HG03139 (cell line): ENCODE results near the gene ZNF445.
"Not testable (repeated sequence)": the region's sequence is repeated elsewhere in the genome, so short reads cannot be mapped to it uniquely, and the experiment has no call there.

ENCODE experiments used
- ATAC-seq: cut with Tn5 transposase; IDR thresholded peaks from one replicate; pipeline ENCODE4 v1.9.1; 2021; ENCODE audit not compliant: unreplicated experiment

Gene ZNF445

DNA sequence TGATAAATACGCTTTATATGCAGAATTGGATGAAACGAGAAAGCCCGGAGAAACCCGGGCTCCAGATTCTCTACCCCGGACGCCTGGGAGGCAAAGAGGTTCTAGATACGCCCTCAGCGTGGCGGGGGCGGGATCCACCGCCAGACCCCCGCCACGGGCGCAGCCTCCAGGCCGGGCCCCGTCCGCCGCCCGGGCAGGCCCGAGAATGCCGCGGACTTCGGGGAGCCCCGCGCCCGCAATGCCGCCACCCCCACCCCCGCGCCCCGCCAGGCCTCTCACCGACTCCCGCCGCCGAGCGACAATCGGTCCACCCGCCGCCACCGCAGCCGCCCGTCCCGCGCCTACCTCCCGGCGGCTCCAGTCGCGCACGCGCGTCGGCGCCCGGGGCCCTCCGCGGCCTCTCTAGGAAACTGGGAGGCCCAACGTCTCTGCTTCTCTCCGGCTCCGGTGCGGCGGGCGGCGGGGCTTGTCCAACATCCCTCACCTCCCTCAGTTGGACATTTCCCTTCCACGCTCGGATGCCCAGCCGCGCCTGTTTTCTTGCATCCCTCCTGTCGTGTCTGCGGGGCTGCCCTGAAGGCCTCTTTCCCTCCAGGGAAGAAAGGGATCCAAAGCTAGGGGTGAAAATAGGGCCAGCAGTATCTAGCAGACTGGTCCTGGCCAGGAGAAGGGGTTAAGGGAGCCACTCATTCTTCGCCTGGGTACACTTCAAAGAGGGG, at the start of gene ZNF445:
ZNF445 (minus strand) TSS at position 359 of the 719 bp plus-strand sequence. CDS start 22,121 bp downstream, outside the sequence.
- peak; percentile 69 for ATAC-seq

DNA sequence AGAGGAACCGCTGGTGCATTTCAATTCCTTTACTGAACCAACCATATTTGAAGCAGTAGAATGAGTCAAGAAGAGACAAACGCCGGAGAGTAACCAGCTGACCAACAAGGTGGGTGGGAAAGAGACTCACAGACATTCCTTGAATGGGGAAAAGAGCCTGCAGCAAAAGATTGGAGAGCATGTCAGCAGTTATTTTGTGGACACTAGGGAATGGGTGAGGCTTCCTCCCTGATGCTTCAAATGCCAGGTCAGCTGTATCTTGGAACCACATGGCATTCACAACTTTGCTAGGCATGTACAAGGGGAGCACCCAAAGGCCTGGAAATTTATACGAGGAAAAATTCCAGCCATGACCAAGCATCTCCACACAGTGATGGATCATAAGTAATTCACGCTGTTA, 47.6 kb upstream of the ZNF445 start:
- ATAC-seq = no peak

DNA sequence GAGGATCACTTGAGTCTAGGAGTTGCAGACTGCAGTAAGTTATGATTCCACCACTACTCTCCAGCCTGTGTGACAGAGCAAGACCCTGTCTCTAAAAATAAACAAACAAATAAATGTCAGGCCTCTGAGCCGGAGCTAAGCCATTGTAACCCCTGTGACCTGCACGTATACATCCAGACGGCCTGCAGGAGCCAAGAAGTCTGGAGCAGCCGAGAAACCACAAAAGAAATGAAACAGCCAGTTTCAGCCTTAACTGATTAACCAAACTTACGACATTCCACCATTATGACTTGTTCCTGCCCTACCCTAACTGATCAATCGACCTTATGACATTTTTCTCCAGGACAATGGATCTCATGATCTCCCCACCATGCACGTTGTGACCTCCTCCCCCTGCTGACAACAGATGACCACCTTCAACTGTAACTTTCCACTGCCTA, 45.0 kb upstream of the ZNF445 start:
- ATAC-seq = no peak

DNA sequence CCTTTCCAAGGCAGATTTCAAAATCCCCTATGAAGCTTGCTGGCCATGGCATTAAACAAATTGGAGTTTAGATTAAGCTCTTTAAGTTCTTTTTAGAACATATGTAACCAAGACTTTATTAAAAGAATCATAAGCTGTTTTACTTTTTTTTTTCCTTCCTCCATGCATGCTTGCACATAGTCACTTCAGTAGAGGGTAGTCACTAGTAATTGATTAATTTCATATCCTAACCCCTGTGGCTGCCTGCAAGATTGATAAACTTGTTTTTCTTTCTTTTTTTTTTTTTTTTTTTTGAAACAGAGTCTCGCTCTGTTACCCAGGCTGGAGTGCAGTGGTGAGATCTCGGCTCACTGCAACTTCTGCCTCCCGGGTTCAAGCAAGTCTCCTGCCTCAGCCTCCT, 44.3 kb upstream of the ZNF445 start:
- no peak for ATAC-seq

DNA sequence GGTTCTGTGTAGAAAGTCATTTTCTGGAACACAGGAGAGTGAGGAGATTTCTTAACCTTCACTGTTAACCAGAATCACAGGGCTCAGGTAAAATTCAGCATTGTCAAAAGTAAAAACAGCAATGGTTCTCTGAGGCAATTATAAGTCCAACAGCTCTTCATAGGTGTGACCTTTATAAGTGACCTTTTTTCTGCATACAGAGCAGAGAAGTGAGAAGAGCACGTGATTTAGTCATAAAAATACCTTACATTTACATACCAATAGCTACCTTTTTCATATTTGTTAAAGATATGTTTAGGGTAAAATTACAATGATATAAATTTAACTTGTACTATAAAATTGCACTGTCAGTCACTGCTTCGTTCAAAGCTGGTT, 41.3 kb upstream of the ZNF445 start:
- no peak for ATAC-seq

DNA sequence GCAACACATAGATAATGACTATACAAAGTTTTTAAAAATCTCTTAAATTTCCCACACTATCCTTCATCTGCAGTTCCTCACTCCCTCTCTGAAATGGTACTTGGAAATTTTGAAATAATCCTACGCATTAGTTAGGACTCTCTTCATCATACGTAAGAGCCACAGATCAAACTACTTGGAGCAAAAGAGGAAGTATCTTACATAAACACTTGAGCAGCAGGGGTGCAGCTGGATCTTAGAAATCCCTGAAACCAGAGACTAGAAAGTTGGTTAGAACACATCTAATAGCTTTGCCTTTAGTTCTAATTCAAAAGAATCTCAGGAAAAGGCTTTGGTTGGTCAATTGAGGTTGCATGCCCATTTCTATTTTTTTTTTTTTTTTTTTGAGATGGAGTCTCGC, 38.8 kb upstream of the ZNF445 start:
- no peak for ATAC-seq

DNA sequence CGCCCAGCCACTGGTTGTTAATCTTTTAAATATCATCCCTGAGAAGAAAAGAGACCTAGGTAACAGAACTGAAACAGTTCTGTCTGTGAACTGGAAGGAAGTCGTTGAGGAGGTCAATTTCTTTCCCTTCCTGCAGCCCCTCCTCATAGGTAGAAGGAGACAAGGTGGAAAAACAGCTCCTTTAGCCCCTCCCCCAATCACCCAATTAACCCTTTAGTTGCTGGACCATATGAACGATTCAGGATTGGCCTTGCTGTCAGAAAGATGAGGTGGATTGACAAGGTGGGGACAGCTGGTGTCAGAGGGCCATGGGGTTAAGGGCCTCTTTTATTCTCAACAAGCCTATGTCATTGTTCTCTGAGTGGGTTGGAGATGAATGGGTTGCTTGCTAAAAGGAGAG, 36.0 kb upstream of the ZNF445 start:
- ATAC-seq = no peak

DNA sequence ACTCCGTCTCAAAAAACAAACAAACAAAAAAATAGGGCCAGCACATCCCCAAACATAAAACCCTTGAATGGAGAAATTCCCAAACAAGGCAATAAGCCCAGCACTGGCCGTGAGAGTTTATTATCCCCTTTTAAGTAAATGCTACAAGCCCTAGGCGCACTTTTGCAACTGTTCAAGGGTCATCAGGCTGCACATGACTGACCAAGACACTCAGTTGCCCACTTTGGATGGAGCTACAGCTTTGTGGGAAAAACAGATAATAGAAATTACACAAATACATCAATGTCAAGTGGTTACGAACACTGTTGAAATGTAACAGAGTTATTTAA, 33.7 kb upstream of the ZNF445 start:
- ATAC-seq = no peak

DNA sequence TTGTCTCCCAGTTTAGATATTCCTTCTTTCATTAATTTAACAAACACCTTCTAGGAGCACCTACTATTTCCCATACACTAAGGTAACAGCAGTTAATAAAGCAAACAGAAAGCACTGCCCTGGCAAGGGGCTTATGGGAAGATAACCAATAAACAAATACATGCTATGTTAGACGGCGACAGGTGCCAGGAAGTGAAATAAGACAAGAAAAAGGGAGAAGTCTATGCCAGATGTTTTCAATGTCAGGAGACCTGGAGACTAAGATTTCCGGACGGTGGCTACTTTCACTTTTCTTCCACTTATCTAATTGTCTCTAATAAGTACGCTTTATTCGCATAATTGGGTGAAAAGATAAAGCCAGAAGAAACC, 32.5 kb upstream of the ZNF445 start:
- peak; percentile 46 for ATAC-seq

DNA sequence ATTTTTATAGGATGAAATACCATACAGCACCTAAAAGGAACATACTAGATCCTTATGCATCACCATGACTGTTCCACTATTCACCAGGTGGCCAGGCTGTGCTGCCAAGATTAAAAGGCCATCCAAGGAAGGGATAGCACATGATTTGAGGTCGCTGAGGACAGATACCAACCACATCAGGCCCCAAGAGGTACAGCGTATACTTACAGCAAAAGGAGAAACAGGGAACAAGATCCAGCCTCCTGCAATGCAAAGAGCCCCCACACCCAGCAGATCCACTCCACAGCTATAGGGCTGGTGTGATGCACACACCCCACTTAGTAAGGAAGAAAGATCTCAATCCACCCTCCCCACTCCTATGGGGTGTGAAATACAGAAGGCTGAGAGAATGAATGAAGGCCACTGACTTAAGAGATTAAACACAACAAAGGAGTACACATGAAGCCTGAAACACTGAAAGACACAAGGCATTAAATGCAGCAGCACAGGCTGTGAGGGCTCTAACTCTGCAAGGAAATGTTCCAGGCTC, 32.0 kb upstream of the ZNF445 start:
- no peak for ATAC-seq

DNA sequence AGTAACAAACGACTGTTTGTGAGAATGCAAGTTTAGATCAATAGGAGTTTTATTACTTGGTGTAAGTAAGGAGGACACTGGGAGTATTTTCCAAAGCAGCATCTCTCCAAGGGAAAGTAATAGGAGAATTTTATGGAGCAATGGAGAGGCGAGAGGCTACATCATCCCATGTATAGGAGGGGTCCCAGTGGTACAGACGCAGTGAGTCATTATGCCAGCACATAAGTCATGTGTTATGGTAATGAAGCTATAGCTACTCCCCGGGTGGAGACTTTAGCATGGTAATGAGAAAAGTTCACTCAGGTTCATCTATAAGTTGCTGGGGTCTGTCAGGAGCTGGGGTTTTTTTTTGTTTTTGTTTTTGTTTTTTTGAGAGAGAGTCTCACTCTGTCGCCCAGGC, 29.5 kb upstream of the ZNF445 start:
- ATAC-seq = no peak

DNA sequence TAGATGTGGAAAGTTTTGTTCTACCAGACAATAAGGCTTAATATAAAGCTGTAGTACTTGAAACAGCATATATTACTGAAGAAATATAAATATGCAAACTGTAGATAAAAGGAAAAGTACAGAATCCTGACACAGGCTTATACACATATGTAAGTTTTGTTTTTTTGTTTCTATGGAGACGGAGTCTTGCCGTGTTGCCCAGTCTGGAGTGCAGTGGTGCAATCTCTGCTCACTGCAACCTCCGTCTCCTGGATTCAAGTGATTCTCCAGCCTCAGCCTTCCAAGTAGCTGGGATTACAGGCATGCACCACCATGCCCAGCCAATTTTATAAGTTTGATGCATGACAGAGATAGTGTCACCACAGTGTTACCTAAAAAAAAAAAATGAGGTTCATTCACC, 29.1 kb upstream of the ZNF445 start:
- ATAC-seq = no peak

DNA sequence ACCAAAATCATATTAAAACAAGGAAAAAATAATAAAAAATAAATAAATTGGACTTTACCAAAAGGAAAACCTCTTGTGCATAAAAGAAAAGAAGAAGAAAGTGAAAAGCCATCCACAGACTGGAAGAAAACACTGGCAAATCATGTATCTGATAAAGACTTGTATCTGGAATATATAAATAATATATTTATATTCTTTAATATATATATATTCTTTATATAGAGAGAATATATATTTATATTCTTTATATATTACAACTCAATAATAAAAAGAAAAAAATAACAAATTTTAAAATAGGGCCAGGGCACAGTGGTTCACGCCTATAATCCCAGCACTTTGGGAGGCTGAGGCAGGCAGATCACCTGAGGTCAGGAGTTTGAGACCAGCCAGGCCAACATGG, 27.1 kb upstream of the ZNF445 start:
- ATAC-seq = no peak

DNA sequence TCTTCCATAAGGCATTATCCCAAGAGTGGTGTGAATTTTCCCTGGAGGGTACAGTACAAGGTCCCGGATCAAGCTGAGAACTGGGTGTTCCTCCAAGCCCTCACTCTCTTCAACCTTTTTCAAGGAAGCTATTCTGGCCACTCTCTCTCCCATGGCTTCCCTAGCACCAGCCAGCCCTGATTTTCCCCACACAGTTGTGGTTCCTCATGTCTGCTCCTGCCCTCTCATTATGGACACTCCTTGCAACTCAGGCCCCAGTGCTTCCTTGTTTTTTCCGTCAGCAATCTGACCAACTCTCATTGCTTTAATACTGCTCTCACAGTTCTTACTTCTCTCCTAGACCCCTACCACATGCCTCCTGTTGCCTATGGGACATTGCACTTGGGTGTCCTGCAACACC, 25.7 kb upstream of the ZNF445 start:
- ATAC-seq = not testable (repeated sequence)

DNA sequence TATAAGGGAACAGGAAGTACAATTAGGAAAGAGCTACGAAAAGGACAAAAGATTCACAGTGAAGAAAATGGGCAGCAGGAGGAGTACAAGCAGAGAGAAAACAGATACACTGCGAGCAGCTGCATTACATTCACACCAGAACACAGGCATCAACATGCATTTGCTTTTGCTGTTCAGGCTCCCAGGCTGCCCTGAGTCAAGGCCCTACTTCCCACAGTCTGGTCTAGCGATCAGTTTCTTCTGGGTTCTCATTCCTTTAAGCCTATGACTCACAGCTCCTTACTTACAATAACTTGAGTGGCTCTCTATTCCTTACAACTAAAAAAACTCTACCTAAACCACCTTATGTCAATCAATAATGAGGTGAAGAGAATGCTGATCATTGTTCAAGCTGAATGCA, 24.5 kb upstream of the ZNF445 start:
- no peak for ATAC-seq

DNA sequence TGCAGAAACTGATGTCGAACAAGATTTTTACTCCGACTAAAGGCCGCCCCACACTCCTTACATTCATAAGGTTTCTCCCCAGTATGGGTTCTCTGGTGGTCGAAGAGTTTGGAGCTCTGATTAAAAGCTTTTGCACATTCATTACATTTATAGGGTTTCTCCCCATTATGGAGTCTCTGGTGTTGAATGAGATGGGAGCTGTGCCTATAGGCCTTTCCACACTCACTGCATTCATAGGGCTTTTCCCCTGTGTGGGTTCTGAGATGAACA, 22.4 kb upstream of the ZNF445 start:
- ATAC-seq = not testable (repeated sequence)

DNA sequence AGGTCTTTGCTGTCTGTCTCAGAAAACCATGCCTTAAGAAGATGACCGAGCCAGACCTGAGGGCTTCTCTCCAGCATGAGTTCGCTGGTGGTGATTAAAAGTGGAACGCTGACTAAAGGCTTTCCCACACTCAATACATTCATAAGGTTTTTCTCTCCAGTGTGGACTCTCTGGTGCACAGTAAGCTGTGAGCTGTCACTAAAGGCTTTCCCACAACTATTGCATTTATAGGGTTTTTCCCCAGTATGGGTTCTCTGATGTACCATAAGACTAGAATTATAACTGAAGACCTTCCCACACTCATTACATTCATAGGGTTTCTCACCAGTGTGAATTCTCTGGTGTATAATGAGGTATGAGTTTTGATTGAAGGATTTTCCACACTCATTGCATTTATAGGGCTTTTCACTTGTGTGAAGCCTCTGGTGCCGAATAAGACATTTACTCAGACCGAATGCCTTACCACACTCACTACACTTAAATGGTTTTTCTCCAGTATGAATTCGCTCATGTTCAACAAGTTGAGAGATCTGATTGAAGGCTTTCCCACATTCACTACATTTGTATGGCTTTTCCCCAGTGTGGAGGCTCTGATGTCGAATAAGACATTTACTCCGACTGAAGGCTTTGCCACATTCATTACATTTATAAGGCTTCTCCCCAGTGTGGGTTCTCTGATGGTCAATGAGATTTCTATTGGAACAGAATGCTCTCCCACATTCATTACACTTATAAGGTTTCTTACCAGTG, 21.9 kb upstream of the ZNF445 start:
- no peak for ATAC-seq

DNA sequence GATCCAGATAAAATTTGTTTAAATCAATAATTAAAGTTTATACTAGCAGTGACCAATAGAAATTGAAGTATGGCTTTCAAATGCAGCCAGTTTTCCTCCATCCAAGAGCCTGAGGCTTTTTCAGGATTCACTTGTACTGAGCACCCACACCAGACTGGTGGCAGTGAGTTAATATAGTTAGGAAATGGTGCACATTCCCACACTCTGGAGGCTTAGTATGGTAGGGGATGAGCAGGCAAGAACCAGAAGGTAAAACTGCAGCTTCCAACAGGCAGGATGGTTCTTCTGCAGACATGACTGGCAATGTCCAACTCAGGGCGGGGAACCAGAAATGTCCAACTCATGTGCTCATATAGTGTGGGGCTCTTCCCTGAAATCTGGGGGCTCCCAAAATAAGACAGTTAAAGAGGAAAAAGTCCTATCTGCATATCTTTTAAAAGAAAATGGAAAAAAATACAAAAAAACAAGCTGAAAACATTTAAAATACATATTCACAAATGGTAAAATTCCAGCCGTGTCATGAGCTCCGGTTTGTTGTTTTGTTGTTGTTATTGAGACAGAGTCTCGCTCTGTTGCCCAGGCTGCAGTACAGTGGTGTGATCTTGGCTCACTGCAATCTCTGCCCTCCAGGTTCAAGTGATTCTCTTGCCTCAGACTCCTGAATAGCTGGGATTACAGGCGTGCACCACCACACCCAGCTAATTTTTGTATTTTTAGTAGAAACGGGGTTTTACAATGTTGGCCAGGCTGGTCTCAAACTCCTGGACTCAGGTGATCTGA, 18.4 kb upstream of the ZNF445 start:
- ATAC-seq = no peak

DNA sequence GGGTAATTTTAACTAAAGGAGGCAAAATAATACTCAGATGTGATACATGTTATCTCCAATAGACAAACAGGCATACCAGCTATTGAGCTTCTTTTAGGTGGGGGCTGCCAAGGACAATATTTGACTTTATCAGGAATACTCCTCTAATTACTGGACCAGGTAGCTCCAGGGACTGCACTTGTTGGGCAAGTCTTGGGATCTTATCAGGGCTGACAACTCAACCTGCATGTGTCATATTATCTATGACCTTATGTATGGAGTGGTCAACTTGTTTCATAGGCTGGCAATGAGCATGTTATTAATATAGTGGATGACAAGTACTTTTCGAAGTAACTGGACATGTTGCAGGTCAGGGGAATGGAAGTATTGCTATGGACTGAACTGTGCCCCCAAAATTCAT, 15.0 kb upstream of the ZNF445 start:
- ATAC-seq = no peak

DNA sequence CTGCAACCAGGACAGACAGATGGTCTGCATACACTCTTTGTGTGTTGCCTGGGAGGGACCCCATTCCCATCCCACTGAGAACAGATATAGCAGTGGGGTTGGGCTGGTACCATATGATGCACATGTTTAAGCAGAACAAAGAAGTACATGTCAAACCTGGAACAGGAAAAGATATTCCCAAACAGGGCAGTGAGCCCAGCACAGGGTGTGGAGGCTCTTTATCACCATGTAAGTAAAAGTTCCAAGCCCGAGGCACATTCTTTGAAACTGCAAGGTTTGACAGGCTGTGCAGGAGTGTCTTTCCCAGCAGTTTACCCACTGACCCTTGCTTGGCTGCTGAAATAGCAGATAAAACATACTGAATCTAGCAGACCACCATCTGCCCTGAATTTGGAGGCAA, 5.3 kb upstream of the ZNF445 start:
- no peak for ATAC-seq

DNA sequence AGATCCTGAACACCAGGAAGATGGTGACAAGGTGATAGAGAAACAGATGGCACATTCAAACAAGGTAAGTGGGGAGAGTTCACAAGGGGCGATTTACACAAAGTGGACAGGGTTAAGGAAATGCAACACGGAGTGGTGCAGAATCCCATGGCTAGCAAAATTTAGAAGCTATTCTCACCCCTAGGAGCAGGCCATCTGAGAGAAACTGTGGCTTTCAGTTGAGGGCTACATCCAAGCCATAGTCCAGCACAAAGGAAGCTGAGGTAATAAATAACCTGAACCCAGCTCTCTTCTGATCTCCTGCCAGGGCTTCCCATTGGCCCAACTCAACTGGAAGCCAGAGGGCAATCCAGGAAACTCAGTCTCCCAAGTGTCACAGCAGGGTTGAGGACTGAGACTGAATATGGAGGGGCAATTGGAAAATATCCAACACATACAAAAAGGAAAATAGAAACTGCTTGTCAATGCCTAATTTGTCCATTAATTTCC, 1.2 kb upstream of the ZNF445 start:
- ATAC-seq = no peak

DNA sequence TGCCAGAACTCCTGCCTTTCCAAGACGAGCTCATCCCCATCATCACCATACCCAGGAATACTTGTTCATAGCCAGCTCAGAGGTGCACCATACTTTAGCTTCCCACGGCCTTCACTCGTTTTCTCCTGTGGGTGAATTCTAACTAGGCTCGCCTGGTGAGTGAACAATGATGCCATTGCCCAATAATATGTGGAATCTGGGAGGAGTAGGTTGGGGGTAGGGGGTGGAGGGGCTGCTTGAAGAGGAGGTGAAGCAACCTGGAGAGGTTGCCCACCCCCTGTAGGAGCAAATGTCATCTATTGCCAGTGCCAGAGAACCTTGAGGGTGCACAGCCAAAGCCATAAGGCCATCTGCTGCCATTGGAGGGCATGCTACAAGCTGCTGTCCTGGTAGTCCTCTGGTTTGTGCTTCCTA, 592 bp upstream of the ZNF445 start:
- ATAC-seq = no peak
